ENCODE measurements around the gene INHBE.

INHBE gene, protein sequence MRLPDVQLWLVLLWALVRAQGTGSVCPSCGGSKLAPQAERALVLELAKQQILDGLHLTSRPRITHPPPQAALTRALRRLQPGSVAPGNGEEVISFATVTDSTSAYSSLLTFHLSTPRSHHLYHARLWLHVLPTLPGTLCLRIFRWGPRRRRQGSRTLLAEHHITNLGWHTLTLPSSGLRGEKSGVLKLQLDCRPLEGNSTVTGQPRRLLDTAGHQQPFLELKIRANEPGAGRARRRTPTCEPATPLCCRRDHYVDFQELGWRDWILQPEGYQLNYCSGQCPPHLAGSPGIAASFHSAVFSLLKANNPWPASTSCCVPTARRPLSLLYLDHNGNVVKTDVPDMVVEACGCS

GRCh38 chr12:57454566-57455373 lies at the start of gene INHBE:
INHBE (plus strand) TSS chr12:57455307; CDS start chr12:57455537, 230 bp downstream.
- Histone ChIP-seq H3K27ac (ENCODE audit: extremely low read depth, low read depth, low read length) (peak within 1 kb of the TSS; percentile 74; the same call in 1 of the 2 replicates), H3K4me3 (ENCODE audit: low read depth, low read length) (no peak within 1 kb of the TSS), H3K4me1 (ENCODE audit: control insufficient read depth, insufficient read depth, low read length) (peaks cover 7% of the 10 kb centered on the region; the same call in 1 of the 2 replicates), H3K36me3 (ENCODE audit: control insufficient read depth in 2 of 2, insufficient read depth in 1 of 2, low read length in 2 of 2) (no peaks in the 10 kb centered on the region), H3K9me3 (ENCODE audit: control insufficient read depth, insufficient read depth, low read depth, low read length) (no peaks in the 10 kb centered on the region)
- POLR2A ChIA-PET = interaction anchor here (0.6 to 1.4 kb wide), 8 partner anchors 12 to 225 kb away, joined by 3 to 10 read pairs (median 4); partner anchors contain the start of gene SHMT2
- CTCF ChIA-PET = interaction anchor here (0.6 to 9.7 kb wide), 32 partner anchors 7 to 305 kb away, joined by 3 to 219 read pairs (median 6); partner anchors contain the start of genes INHBC and NXPH4
- TF ChIP-seq ZSCAN30 (tag by site-specific recombination; IDR thresholded peaks at IDR 0.05) = no peak; the same call in none of the 2 replicates
- TF ChIP-seq ZNF629 (tag by site-specific recombination; IDR thresholded peaks at IDR 0.05) = peak; percentile 17; the same call in 1 of the 2 replicates
- peak; percentile 69 for TF ChIP-seq SP7 (tag by site-specific recombination; IDR thresholded peaks at IDR 0.05)
- TF ChIP-seq ZNF248 (tag by site-specific recombination; IDR thresholded peaks at IDR 0.05) = no peak
- no peak for TF ChIP-seq MYNN (tag by site-specific recombination; IDR thresholded peaks at IDR 0.05; ENCODE audit: borderline replicate concordance)
- TF ChIP-seq ZNF660 (tag by site-specific recombination; IDR thresholded peaks at IDR 0.05) = peak; percentile 73
- TF ChIP-seq, protein P1, sequence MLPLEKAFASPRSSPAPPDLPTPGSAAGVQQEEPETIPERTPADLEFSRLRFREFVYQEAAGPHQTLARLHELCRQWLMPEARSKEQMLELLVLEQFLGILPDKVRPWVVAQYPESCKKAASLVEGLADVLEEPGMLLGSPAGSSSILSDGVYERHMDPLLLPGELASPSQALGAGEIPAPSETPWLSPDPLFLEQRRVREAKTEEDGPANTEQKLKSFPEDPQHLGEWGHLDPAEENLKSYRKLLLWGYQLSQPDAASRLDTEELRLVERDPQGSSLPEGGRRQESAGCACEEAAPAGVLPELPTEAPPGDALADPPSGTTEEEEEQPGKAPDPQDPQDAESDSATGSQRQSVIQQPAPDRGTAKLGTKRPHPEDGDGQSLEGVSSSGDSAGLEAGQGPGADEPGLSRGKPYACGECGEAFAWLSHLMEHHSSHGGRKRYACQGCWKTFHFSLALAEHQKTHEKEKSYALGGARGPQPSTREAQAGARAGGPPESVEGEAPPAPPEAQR (tag by site-specific recombination; IDR thresholded peaks at IDR 0.05) = 0 out of 2 replicates have a peak, but pooled peaks have one; percentile 56
- no peak for TF ChIP-seq SCRT2 (tag by site-specific recombination; IDR thresholded peaks at IDR 0.05)
- peak; percentile 54; the same call in 1 of the 2 replicates for TF ChIP-seq ATF2 (tag by site-specific recombination; IDR thresholded peaks at IDR 0.05; ENCODE audit: low read depth)
- TF ChIP-seq, protein P2, sequence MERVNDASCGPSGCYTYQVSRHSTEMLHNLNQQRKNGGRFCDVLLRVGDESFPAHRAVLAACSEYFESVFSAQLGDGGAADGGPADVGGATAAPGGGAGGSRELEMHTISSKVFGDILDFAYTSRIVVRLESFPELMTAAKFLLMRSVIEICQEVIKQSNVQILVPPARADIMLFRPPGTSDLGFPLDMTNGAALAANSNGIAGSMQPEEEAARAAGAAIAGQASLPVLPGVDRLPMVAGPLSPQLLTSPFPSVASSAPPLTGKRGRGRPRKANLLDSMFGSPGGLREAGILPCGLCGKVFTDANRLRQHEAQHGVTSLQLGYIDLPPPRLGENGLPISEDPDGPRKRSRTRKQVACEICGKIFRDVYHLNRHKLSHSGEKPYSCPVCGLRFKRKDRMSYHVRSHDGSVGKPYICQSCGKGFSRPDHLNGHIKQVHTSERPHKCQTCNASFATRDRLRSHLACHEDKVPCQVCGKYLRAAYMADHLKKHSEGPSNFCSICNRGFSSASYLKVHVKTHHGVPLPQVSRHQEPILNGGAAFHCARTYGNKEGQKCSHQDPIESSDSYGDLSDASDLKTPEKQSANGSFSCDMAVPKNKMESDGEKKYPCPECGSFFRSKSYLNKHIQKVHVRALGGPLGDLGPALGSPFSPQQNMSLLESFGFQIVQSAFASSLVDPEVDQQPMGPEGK (tag by site-specific recombination; IDR thresholded peaks at IDR 0.05) = peak; percentile 100
- TF ChIP-seq ZNF341 (tag by site-specific recombination; IDR thresholded peaks at IDR 0.05; ENCODE audit: low read depth) = 0 out of 2 replicates have a peak, but pooled peaks have one; percentile 39
- TF ChIP-seq KLF10 (tag by site-specific recombination; IDR thresholded peaks at IDR 0.05) = 0 out of 2 replicates have a peak, but pooled peaks have one; percentile 27
- TF ChIP-seq ZNF600 (tag by site-specific recombination; IDR thresholded peaks at IDR 0.05) = peak; percentile 66
- TF ChIP-seq ZNF785 (tag by site-specific recombination; IDR thresholded peaks at IDR 0.05) = peak; percentile 37; the same call in 1 of the 2 replicates
- TF ChIP-seq ZNF677 (tag by site-specific recombination; IDR thresholded peaks at IDR 0.05) = no peak
- TF ChIP-seq GLIS2 (tag by site-specific recombination; IDR thresholded peaks at IDR 0.05) = peak; percentile 46; the same call in 1 of the 2 replicates
- TF ChIP-seq, protein P3, sequence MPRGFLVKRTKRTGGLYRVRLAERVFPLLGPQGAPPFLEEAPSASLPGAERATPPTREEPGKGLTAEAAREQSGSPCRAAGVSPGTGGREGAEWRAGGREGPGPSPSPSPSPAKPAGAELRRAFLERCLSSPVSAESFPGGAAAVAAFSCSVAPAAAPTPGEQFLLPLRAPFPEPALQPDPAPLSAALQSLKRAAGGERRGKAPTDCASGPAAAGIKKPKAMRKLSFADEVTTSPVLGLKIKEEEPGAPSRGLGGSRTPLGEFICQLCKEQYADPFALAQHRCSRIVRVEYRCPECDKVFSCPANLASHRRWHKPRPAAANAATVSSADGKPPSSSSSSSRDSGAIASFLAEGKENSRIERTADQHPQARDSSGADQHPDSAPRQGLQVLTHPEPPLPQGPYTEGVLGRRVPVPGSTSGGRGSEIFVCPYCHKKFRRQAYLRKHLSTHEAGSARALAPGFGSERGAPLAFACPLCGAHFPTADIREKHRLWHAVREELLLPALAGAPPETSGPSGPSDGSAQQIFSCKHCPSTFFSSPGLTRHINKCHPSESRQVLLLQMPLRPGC (tag by site-specific recombination; IDR thresholded peaks at IDR 0.05) = peak; percentile 28; the same call in 1 of the 2 replicates
- TF ChIP-seq ZNF707 (tag by site-specific recombination; IDR thresholded peaks at IDR 0.05) = peak; percentile 45; the same call in 1 of the 2 replicates
- peak; percentile 61; the same call in 1 of the 2 replicates for TF ChIP-seq KLF16 (tag by site-specific recombination; IDR thresholded peaks at IDR 0.05)
- TF ChIP-seq PRDM10 (tag by site-specific recombination; IDR thresholded peaks at IDR 0.05) = peak; percentile 82
- TF ChIP-seq ZNF670 (tag by site-specific recombination; IDR thresholded peaks at IDR 0.05; ENCODE audit: low read depth) = no peak
- TF ChIP-seq ZIC2 (tag by site-specific recombination; IDR thresholded peaks at IDR 0.05) = peak; percentile 67
- TF ChIP-seq FEZF1 (tag by site-specific recombination; IDR thresholded peaks at IDR 0.05) = 0 out of 2 replicates have a peak, but pooled peaks have one; percentile 10

Measured in HEK293 (cell line).